HFFc6 (cell line): ENCODE data around the gene GSK3A. TPM values are rescaled to one million over a fixed set of nuclear protein-coding genes. Genes with fewer than 3 reads are reported as not detected.

ENCODE experiments used
- DNase-seq: peaks from one replicate; pipeline ENCODE4 v3.0.0-alpha.2; 2018
- H3K27ac Mint-ChIP-seq: 2 replicates; pipeline ENCODE4 v1.8.0; 2020; ENCODE audit warnings: mild to moderate bottlenecking, mixed read lengths
- H3K27me3 Mint-ChIP-seq: 2 replicates; pipeline ENCODE4 v1.8.0; 2021; ENCODE audit warnings: mild to moderate bottlenecking, moderate library complexity, mixed read lengths; ENCODE audit not compliant: insufficient read depth
- H3K36me3 Mint-ChIP-seq: 2 replicates; pipeline ENCODE4 v1.8.0; 2021; ENCODE audit warnings: low read depth, mixed read lengths
- H3K4me1 Mint-ChIP-seq: 2 replicates; pipeline ENCODE4 v1.8.0; 2020; ENCODE audit warnings: low read depth, mixed read lengths
- H3K4me3 Mint-ChIP-seq: 2 replicates; pipeline ENCODE4 v1.8.0; 2020; ENCODE audit warnings: mild to moderate bottlenecking, moderate library complexity, mixed read lengths
- H3K9me3 Mint-ChIP-seq: 2 replicates; pipeline ENCODE4 v1.8.0; 2020; ENCODE audit warnings: mild to moderate bottlenecking, mixed read lengths
- CTCF ChIP-seq: fragments of 200-600 bp; sonication (generic); IDR thresholded peaks from 2 replicates; pipeline ENCODE4 v1.5.0; 2021; ENCODE audit warnings: antibody characterized with exemption, mild to moderate bottlenecking
- total RNA-seq, 6 experiments: library from RNA; stranded (reverse); fragmentation: NEBNext Ultra II Directional; extraction: Animal tissue kit (Norgen Biotek cat#: 25700); gene quantifications; 2 replicates in 1 of 6; 3 replicates in 5 of 6; pipeline ENCODE4 v1.2.3, GENCODE V29; 2021

GSK3A gene
- total RNA-seq, 6 experiments from 2014 or later = 36.3 to 45.5 (median 43.1) TPM

- Mint-ChIP-seq H3K4me1 (peaks cover 51% of the 10 kb centered on the region), H3K36me3 (peaks cover 19% of the 10 kb centered on the region), H3K4me3 (no peak overlapping the region), H3K9me3 (no peaks in the 10 kb centered on the region), H3K27ac (no peak overlapping the region), H3K27me3 (peaks cover 9% of the 10 kb centered on the region)
- no peak for TF ChIP-seq CTCF
- no peak for DNase-seq
These were observed 30.1 kb upstream of the GSK3A start for GRCh38 chr19:42272535-42272897.

- Mint-ChIP-seq H3K36me3 (peaks cover 19% of the 10 kb centered on the region), H3K27ac (no peak overlapping the region), H3K4me3 (no peak overlapping the region), H3K9me3 (no peaks in the 10 kb centered on the region), H3K27me3 (peaks cover 5% of the 10 kb centered on the region), H3K4me1 (peaks cover 46% of the 10 kb centered on the region)
- no peak for TF ChIP-seq CTCF
- no peak for DNase-seq
These were observed 29.6 kb upstream of the GSK3A start for GRCh38 chr19:42271861-42272534.

GRCh38 chr19:42271045-42271419 lies 28.6 kb upstream of the GSK3A start:
- H3K9me3 Mint-ChIP-seq = no peaks in the 10 kb centered on the region
- H3K27me3 Mint-ChIP-seq = peaks cover 5% of the 10 kb centered on the region
- no peak for TF ChIP-seq CTCF
- H3K4me3 Mint-ChIP-seq = no peak overlapping the region; the same call in 1 of the 2 replicates
- no peak for DNase-seq
- peaks cover 16% of the 10 kb centered on the region for H3K36me3 Mint-ChIP-seq
- peaks cover 36% of the 10 kb centered on the region for H3K4me1 Mint-ChIP-seq
- H3K27ac Mint-ChIP-seq = no peak overlapping the region

GRCh38 chr19:42270346-42271044 lies 28.1 kb upstream of the GSK3A start:
- Mint-ChIP-seq H3K9me3 (no peaks in the 10 kb centered on the region), H3K4me3 (no peak overlapping the region; the same call in 1 of the 2 replicates), H3K27me3 (peaks cover 5% of the 10 kb centered on the region), H3K27ac (no peak overlapping the region), H3K36me3 (peaks cover 13% of the 10 kb centered on the region), H3K4me1 (peaks cover 32% of the 10 kb centered on the region)
- DNase-seq = peak; percentile 82
- 0 out of 2 replicates have a peak, but pooled peaks have one; percentile 5 for TF ChIP-seq CTCF

GRCh38 chr19:42269478-42270345 lies 27.3 kb upstream of the GSK3A start:
- H3K9me3 Mint-ChIP-seq = no peaks in the 10 kb centered on the region
- H3K4me3 Mint-ChIP-seq = no peak overlapping the region; the same call in 1 of the 2 replicates
- peaks cover 7% of the 10 kb centered on the region for H3K36me3 Mint-ChIP-seq
- peaks cover 5% of the 10 kb centered on the region for H3K27me3 Mint-ChIP-seq
- TF ChIP-seq CTCF = no peak
- no peak for DNase-seq
- H3K4me1 Mint-ChIP-seq = peaks cover 26% of the 10 kb centered on the region
- no peak overlapping the region for H3K27ac Mint-ChIP-seq
